K562 (cell line): ENCODE measurements around the gene TXN2. TPM values are rescaled to one million over a fixed set of nuclear protein-coding genes. Genes with fewer than 3 reads are reported as not detected.

ENCODE experiments used
- ATAC-seq: fragments of 200-7000 bp; cut with Tn5 transposase; 3 replicates; pipeline ENCODE4 v1.9.1; 2020; ENCODE audit warnings: moderate library complexity
- BruUV-seq: library from RNA; stranded (reverse); fragments of 400-500 nt; replicated peaks from 2 replicates; lab custom pipeline; 2021; lab: Mats Ljungman, UMichigan
- CTCF ChIA-PET: fragments of 300-600 bp; formaldehyde crosslinking; extraction: SDS; loops from one replicate; lab custom pipeline; 2021; ENCODE audit warnings: low intra/inter-chr PET ratio; lab: Yijun Ruan, JAX
- POLR2A ChIA-PET: fragments of 300-600, 350-650 bp; sonication (Branson Sonifier 250); formaldehyde crosslinking; extraction: SDS; loops from one replicate; lab custom pipeline; 2021; ENCODE audit warnings: antibody characterized with exemption, inconsistent platforms; lab: Yijun Ruan, JAX
- DNase-seq, 4 experiments: peaks; one replicate each; pipeline versions ENCODE4 v3.0.0 to v3.0.0-alpha.2; 2011 to 2018; ENCODE audit warnings: low spot score in 3 of 4, mixed read lengths in 3 of 4; ENCODE audit errors: extremely low read depth in 1 of 4
- FAIRE-seq: peaks from 2 replicates; lab custom pipeline; 2011; peaks lifted over from hg19 to GRCh38; lab: Jason Lieb, UNC
- H2AFZ ChIP-seq: 2 replicates; pipeline ENCODE4 v1.6.0; 2011; ENCODE audit warnings: low read depth, low read length, control low read depth, inconsistent platforms
- H3K27ac ChIP-seq: fragments of 200-600 bp; 3 replicates; pipeline ENCODE4 v1.8.0; 2011; ENCODE audit warnings: low read depth, mild to moderate bottlenecking, control low read depth, inconsistent platforms, low read length, moderate library complexity, mixed read lengths; ENCODE audit errors: extremely low read depth
- H3K27me3 ChIP-seq, 2 experiments: fragments of 300-600 bp in 1 of 2; 2 replicates in 1 of 2; 3 replicates in 1 of 2; pipeline versions ENCODE4 v1.6.0 to v1.8.0; 2011; ENCODE audit warnings: inconsistent platforms in 2 of 2, low read length in 2 of 2, mild to moderate bottlenecking in 1 of 2, mixed read lengths in 1 of 2, moderate library complexity in 1 of 2; ENCODE audit not compliant: control insufficient read depth in 2 of 2, insufficient read depth in 2 of 2
- H3K36me3 ChIP-seq: fragments of 300-600 bp; 3 replicates; pipeline ENCODE4 v1.8.0; 2011; ENCODE audit warnings: mild to moderate bottlenecking, low read length, inconsistent platforms; ENCODE audit not compliant: control insufficient read depth, insufficient read depth
- H3K4me1 ChIP-seq, 2 experiments: fragments of 200-600 bp in 1 of 2; replicated peaks in 1 of 2; 2 replicates in 1 of 2; 3 replicates in 1 of 2; pipeline versions ENCODE4 v1.5.1 to v1.8.0; 2011; ENCODE audit warnings: inconsistent platforms in 2 of 2, low read length in 2 of 2, mild to moderate bottlenecking in 1 of 2, mixed read lengths in 1 of 2, moderate library complexity in 1 of 2; ENCODE audit not compliant: control insufficient read depth in 2 of 2, insufficient read depth in 2 of 2
- H3K4me2 ChIP-seq: 2 replicates; pipeline ENCODE4 v1.6.1; 2011; ENCODE audit warnings: low read length, control low read depth, inconsistent platforms, mixed read lengths; ENCODE audit not compliant: insufficient read depth
- H3K4me3 ChIP-seq: fragments of 200-600 bp; sonication (generic), shearing (Covaris generic); 2 replicates; pipeline ENCODE4 v1.5.1; 2016; ENCODE audit warnings: control low read depth, inconsistent platforms
- H3K79me2 ChIP-seq: fragments of 200-600 bp; 3 replicates; pipeline ENCODE4 v1.8.0; 2011; ENCODE audit warnings: low read length, inconsistent platforms; ENCODE audit not compliant: control insufficient read depth, insufficient read depth
- H3K9ac ChIP-seq, 2 experiments: 2 replicates each; pipeline versions ENCODE4 v1.6.0 to v1.6.1; 2011; ENCODE audit warnings: low read depth in 2 of 2, low read length in 2 of 2, control low read depth in 1 of 2, inconsistent platforms in 1 of 2, mild to moderate bottlenecking in 1 of 2, mixed read lengths in 1 of 2; ENCODE audit not compliant: insufficient read depth in 1 of 2
- H3K9me1 ChIP-seq: one replicate; pipeline ENCODE4 v1.6.0; 2011; ENCODE audit warnings: inconsistent platforms, mild to moderate bottlenecking, low read length, moderate library complexity; ENCODE audit not compliant: control insufficient read depth, insufficient read depth
- H3K9me3 ChIP-seq: replicated peaks from 2 replicates; pipeline ENCODE4 v1.5.1; 2011; ENCODE audit warnings: low read depth, low read length, inconsistent platforms; ENCODE audit not compliant: control insufficient read depth, insufficient read depth
- H4K20me1 ChIP-seq: replicated peaks from 2 replicates; pipeline ENCODE4 v1.6.1; 2011; ENCODE audit warnings: low read length, inconsistent platforms, mixed read lengths; ENCODE audit not compliant: control insufficient read depth, insufficient read depth
- ADNP ChIP-seq: fragments of 200-800 bp; sonication (Bioruptor generic); IDR thresholded peaks from 2 replicates; pipeline ENCODE4 v1.6.1; 2016; ENCODE audit warnings: missing genetic modification characterization, missing compliant biosample characterization
- NRF1 ChIP-seq, 2 experiments: fragments of 450-650 bp; IDR thresholded peaks in 1 of 2; conservative IDR thresholded peaks in 1 of 2; 2 replicates each; pipeline ENCODE4 v1.6.1; 2014; ENCODE audit warnings: mild to moderate bottlenecking in 2 of 2
- ZFX ChIP-seq: sonication (generic); formaldehyde crosslinking; IDR thresholded peaks from 2 replicates; pipeline ENCODE4 v1.8.0; 2022; ENCODE audit warnings: mild to moderate bottlenecking, missing genetic modification reagents, moderate library complexity
- ZNF592 ChIP-seq: fragments of 450-650 bp; IDR thresholded peaks from 2 replicates; pipeline ENCODE4 v1.6.1; 2017; ENCODE audit warnings: antibody characterized with exemption, mild to moderate bottlenecking
- WGBS: fragments of 100-300 bp; shearing (Covaris generic); methylation state at CpG from one replicate; pipeline ENCODE4 v1.1.6; 2016; ENCODE audit warnings: low coverage, mixed read lengths; ENCODE audit not compliant: insufficient coverage; ENCODE audit errors: missing lambda C conversion rate; 5-methylcytosine and 5-hydroxymethylcytosine counted together
- in situ Hi-C: fragments of 300-500 bp; cut with MboI; formaldehyde crosslinking; loops from 4 replicates; pipeline ENCODE4 v1.15.0; 2018; ENCODE audit warnings: inconsistent platforms, mixed read lengths
- intact Hi-C: fragments of 100-400 bp; cut with micrococcal nuclease; formaldehyde crosslinking; loops from 2 replicates; pipeline ENCODE4 v1.14.2; 2022
- polyA plus RNA-seq, 8 experiments: library from polyadenylated mRNA; depleted of rRNA in 4 of 8; stranded (reverse) in 5 of 8; unstranded in 3 of 8; fragments of >200 nt; fragmentation: Nextera tagmentation in 2 of 8; fragmentation: Illumina TruSeq in 1 of 8; extraction: Ambion mirVana in 2 of 8; extraction: Trizol in 1 of 8; gene quantifications; 2 replicates each; pipeline versions ENCODE4 v1.2.1 to v1.2.3, GENCODE V29; 2011 to 2014; ENCODE audit warnings: inconsistent platforms in 1 of 8, missing spikeins in 1 of 8
- total RNA-seq, 7 experiments: library from RNA; depleted of rRNA in 6 of 7; stranded (reverse); fragments of >200 nt in 6 of 7; fragmentation: Illumina TruSeq in 2 of 7; extraction: Trizol in 2 of 7; gene quantifications; 2 replicates each; pipeline versions ENCODE4 v1.2.1 to v1.2.3, GENCODE V29; 2011 to 2021; ENCODE audit warnings: low replicate concordance in 1 of 7

TXN2 gene
- total and polyA plus RNA-seq, 9 of the 15 experiments (the other 6 are each of a cell fraction or from before 2014, with no cell fraction given), result 48.5 to 399 (median 118) TPM

- H3K27me3 ChIP-seq, result no peaks in the 10 kb centered on the region
- FAIRE-seq (no peak), ATAC-seq (no peak), DNase-seq (no peak)
- H3K36me3 ChIP-seq, result no peaks in the 10 kb centered on the region
- ChIA-PET POLR2A (interaction anchor here (0.6 to 0.9 kb wide), 2 partner anchors 15 to 126 kb away, joined by 3 read pairs; no protein-coding TSS in a partner anchor), CTCF (no interaction called here)
- no peaks in the 10 kb centered on the region for H3K9me3 ChIP-seq
- BruUV-seq, result no TSS peak
- no peaks in the 10 kb centered on the region for H3K79me2 ChIP-seq
- peak overlapping the region in 1 of 2 experiments; percentile 53; a peak in 2 of 4 replicates for H3K9ac ChIP-seq
- in situ Hi-C loops, result no loop called here
- H3K4me2 ChIP-seq, result no peak overlapping the region
- peak overlapping the region; percentile 76 for H2AFZ ChIP-seq
- intact Hi-C loops, result loop anchor here (10.0 kb wide), 1 partner anchor 73 kb away; the partner anchor contains the start of gene MYH9
- H3K4me1 ChIP-seq, result peaks cover 19 to 38% of the 10 kb centered on the region in 2 experiments
- H4K20me1 ChIP-seq, result no peaks in the 10 kb centered on the region
- peak overlapping the region; percentile 33; the same call in 1 of the 3 replicates for H3K27ac ChIP-seq
- no peaks in the 10 kb centered on the region for H3K9me1 ChIP-seq
- TF ChIP-seq NRF1 (conservative IDR thresholded peaks at IDR 0.05 in 1 of 2, IDR thresholded peaks at IDR 0.05 in 1 of 2) (peak; percentile 54 to 70), ZFX (peak; percentile 25; the same call in 1 of the 2 replicates), ADNP (tag) (no peak), ZNF592 (0 out of 2 replicates have a peak, but pooled peaks have one; percentile 38)
- H3K4me3 ChIP-seq, result no peak overlapping the region
- 57% methylated on average over 11 of the region's 14 CpGs for WGBS
Observed at GRCh38 chr22:36457688-36458450, 23.6 kb downstream of the TXN2 start.
